ENCODE results near the gene GOT2.

- TF ChIP-seq CTCF (IDR thresholded peaks at IDR 0.05 in 8 of 11, conservative IDR thresholded peaks at IDR 0.05 in 3 of 11) = no peak
- no peak for TF ChIP-seq POLR2A (IDR thresholded peaks at IDR 0.05)
- TF ChIP-seq POLR2AphosphoS5 (IDR thresholded peaks at IDR 0.05) = no peak
These were observed 55.8 kb downstream of the GOT2 start for GRCh38 chr16:58678269-58678668.

Data from spleen (tissue), 7 donors.